Cardiac muscle cell (in vitro differentiated cells and primary cell): Measurements from ENCODE around the gene ZNF804A. TPM values are rescaled to one million over a fixed set of nuclear protein-coding genes. Genes with fewer than 3 reads are reported as not detected.

Experiments used
- DNase-seq, 2 donors: peaks; one replicate each; pipeline versions ENCODE4 v3.0.0 to v3.0.0-alpha.2; 2010 to 2017; ENCODE audit warnings: low read depth in 1 of 2, low spot score in 1 of 2
- H3K27ac ChIP-seq: fragments of 200-600 bp; sonication (generic); 2 replicates; pipeline ENCODE4 v1.5.1; 2016
- H3K27me3 ChIP-seq: fragments of 200-600 bp; sonication (generic); 2 replicates; pipeline ENCODE4 v1.6.0; 2016; ENCODE audit warnings: control low read depth
- H3K36me3 ChIP-seq: fragments of 200-600 bp; sonication (generic); 2 replicates; pipeline ENCODE4 v1.5.1; 2016; ENCODE audit warnings: control low read depth
- H3K4me1 ChIP-seq: fragments of 200-600 bp; sonication (generic); 2 replicates; pipeline ENCODE4 v1.8.1; 2017; ENCODE audit warnings: low read depth, mild to moderate bottlenecking, mixed run types
- H3K4me3 ChIP-seq: fragments of 200-600 bp; sonication (generic); 2 replicates; pipeline ENCODE4 v1.5.1; 2016; ENCODE audit warnings: mild to moderate bottlenecking
- H3K9me3 ChIP-seq: fragments of 200-600 bp; sonication (generic); 2 replicates; pipeline ENCODE4 v1.5.1; 2017; ENCODE audit warnings: low read depth, mild to moderate bottlenecking, control low read depth
- polyA plus RNA-seq: library from polyadenylated mRNA; unstranded; fragments of >200 nt; fragmentation: Nextera tagmentation; extraction: Ambion mirVana; gene quantifications from 2 replicates; pipeline ENCODE4 v1.2.1, GENCODE V29; 2016
- total RNA-seq: library from RNA; depleted of rRNA; stranded (reverse); fragments of >200 nt; gene quantifications from 2 replicates; pipeline ENCODE4 v1.2.3, GENCODE V29; 2016
- TF ChIP-seq, protein P1 (sequence below): IDR thresholded peaks from 2 replicates; pipeline ENCODE4 v1.5.1; 2012; ENCODE audit warnings: low read depth, mild to moderate bottlenecking, low read length

ZNF804A gene
- total and polyA plus RNA-seq, 2 experiments from 2014 or later: 0.12 TPM; not detected in 1

GRCh38 chr2:184683911-184684310 lies 85.6 kb downstream of the ZNF804A start:
- H3K36me3 ChIP-seq: no peaks in the 10 kb centered on the region
- no peak for DNase-seq
- H3K27ac ChIP-seq: no peak overlapping the region
- TF ChIP-seq, protein P1, sequence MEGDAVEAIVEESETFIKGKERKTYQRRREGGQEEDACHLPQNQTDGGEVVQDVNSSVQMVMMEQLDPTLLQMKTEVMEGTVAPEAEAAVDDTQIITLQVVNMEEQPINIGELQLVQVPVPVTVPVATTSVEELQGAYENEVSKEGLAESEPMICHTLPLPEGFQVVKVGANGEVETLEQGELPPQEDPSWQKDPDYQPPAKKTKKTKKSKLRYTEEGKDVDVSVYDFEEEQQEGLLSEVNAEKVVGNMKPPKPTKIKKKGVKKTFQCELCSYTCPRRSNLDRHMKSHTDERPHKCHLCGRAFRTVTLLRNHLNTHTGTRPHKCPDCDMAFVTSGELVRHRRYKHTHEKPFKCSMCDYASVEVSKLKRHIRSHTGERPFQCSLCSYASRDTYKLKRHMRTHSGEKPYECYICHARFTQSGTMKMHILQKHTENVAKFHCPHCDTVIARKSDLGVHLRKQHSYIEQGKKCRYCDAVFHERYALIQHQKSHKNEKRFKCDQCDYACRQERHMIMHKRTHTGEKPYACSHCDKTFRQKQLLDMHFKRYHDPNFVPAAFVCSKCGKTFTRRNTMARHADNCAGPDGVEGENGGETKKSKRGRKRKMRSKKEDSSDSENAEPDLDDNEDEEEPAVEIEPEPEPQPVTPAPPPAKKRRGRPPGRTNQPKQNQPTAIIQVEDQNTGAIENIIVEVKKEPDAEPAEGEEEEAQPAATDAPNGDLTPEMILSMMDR: no peak
- no peaks in the 10 kb centered on the region for H3K27me3 ChIP-seq
- no peaks in the 10 kb centered on the region for H3K4me1 ChIP-seq
- no peaks in the 10 kb centered on the region for H3K9me3 ChIP-seq
- no peak overlapping the region for H3K4me3 ChIP-seq

DNA sequence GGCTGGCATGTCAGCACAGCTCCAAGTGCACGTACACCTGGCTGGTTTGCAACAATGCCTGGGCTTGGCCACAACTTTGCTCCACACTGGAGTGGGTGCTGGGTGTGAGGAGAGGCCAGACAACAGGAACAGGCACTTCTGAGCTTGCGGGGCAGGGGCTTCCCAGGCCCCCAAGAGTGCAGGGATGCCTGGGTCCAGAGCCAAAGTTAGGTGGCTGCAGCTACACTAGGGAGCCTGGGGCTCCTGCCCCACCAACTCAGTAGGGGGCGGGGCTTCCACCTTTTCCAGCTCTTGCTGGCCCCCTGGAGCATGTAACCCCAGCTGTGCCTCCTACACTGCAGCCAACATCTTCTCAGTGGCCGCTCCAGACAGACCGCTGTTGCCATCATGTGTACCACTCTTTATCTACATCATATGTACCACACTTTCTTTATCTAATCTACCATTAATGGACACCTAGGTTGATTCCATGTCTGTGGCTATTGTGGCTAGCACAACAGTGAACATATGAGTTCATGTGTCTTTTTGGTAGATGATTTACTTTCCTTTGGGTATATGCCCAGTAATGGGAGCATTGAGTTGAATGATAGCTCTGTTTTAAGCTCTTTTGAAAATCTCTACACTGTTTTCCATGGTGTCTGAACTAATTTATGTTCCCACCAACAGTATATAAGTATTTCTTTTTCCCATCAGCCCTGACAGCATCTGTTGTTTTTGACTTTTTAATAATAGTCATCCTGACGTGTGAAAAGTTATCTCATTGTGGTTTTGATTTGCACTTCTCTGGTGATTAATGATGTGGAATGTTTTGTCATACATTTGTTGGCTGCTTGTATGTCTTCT lies 87.9 kb downstream of the ZNF804A start:
- no peaks in the 10 kb centered on the region for H3K9me3 ChIP-seq
- no peaks in the 10 kb centered on the region for H3K27me3 ChIP-seq
- TF ChIP-seq, protein P1: no peak
- no peak overlapping the region for H3K27ac ChIP-seq
- no peak overlapping the region for H3K4me3 ChIP-seq
- H3K4me1 ChIP-seq: no peaks in the 10 kb centered on the region
- no peaks in the 10 kb centered on the region for H3K36me3 ChIP-seq
- peak in 1 of 2 donors; percentile 15 for DNase-seq

GRCh38 chr2:184689638-184690037 lies 91.3 kb downstream of the ZNF804A start:
- Histone ChIP-seq H3K27ac (no peak overlapping the region), H3K27me3 (no peaks in the 10 kb centered on the region), H3K4me3 (no peak overlapping the region), H3K9me3 (no peaks in the 10 kb centered on the region), H3K36me3 (no peaks in the 10 kb centered on the region), H3K4me1 (no peaks in the 10 kb centered on the region)
- TF ChIP-seq, protein P1: no peak
- DNase-seq: no peak

GRCh38 chr2:184692141-184692734 lies 93.9 kb downstream of the ZNF804A start:
- Histone ChIP-seq H3K27me3 (no peaks in the 10 kb centered on the region), H3K4me1 (no peaks in the 10 kb centered on the region), H3K4me3 (no peak overlapping the region), H3K27ac (no peak overlapping the region), H3K9me3 (no peaks in the 10 kb centered on the region), H3K36me3 (no peaks in the 10 kb centered on the region)
- TF ChIP-seq, protein P1: no peak
- DNase-seq: no peak

- no peaks in the 10 kb centered on the region for H3K9me3 ChIP-seq
- no peak overlapping the region for H3K4me3 ChIP-seq
- no peak overlapping the region for H3K27ac ChIP-seq
- H3K4me1 ChIP-seq: no peaks in the 10 kb centered on the region
- H3K36me3 ChIP-seq: no peaks in the 10 kb centered on the region
- TF ChIP-seq, protein P1: no peak
- H3K27me3 ChIP-seq: no peaks in the 10 kb centered on the region
- DNase-seq: no peak
These were observed 98.3 kb downstream of the ZNF804A start for GRCh38 chr2:184696644-184697043.
